Panc1 (cell line): ENCODE measurements around the gene ODC1. TPM values are rescaled to one million over a fixed set of nuclear protein-coding genes. Genes with fewer than 3 reads are reported as not detected.

Source experiments
- ATAC-seq: fragments of 200-7000 bp; cut with Tn5 transposase; 2 replicates; pipeline ENCODE4 v1.9.1; 2020; ENCODE audit warnings: mild to moderate bottlenecking, moderate library complexity
- BruUV-seq: library from RNA; stranded (reverse); fragments of 400-500 nt; replicated peaks from 2 replicates; lab custom pipeline; 2021; lab: Mats Ljungman, UMichigan
- CTCF ChIA-PET: fragments of 300-600 bp; sonication (Branson Sonifier 250); formaldehyde crosslinking; loops from one replicate; lab custom pipeline; 2022; ENCODE audit warnings: antibody characterized with exemption; lab: Charles Lee
- POLR2A ChIA-PET: fragments of 300-600 bp; sonication (Branson Sonifier 250); formaldehyde crosslinking; loops from one replicate; lab custom pipeline; 2022; ENCODE audit warnings: antibody characterized with exemption; lab: Charles Lee
- DNase-seq: peaks from one replicate; pipeline ENCODE4 v3.0.0-alpha.2; 2010; ENCODE audit warnings: low read depth, low spot score
- H3K27ac ChIP-seq: 2 replicates; pipeline ENCODE4 v1.5.1; 2011; ENCODE audit warnings: mild to moderate bottlenecking, low read length, inconsistent platforms
- H3K27me3 ChIP-seq: fragments of 200-500 bp; sonication (Bioruptor generic); 2 replicates; pipeline ENCODE4 v1.6.0; 2014; ENCODE audit warnings: low read length, inconsistent platforms; ENCODE audit not compliant: control insufficient read depth, insufficient read depth
- H3K36me3 ChIP-seq: fragments of 200-500 bp; sonication (Bioruptor generic); 2 replicates; pipeline ENCODE4 v1.5.1; 2014; ENCODE audit warnings: inconsistent platforms, mild to moderate bottlenecking, low read length, moderate library complexity; ENCODE audit not compliant: control insufficient read depth, insufficient read depth
- H3K4me1 ChIP-seq: 2 replicates; pipeline ENCODE4 v1.5.1; 2011; ENCODE audit warnings: inconsistent platforms, mild to moderate bottlenecking, low read length, moderate library complexity; ENCODE audit not compliant: control insufficient read depth, insufficient read depth
- H3K4me3 ChIP-seq, 2 experiments: 2 replicates each; pipeline ENCODE4 v1.5.1; 2011 to 2012; ENCODE audit warnings: low read depth in 2 of 2, low read length in 2 of 2, mild to moderate bottlenecking in 2 of 2, inconsistent platforms in 1 of 2, moderate library complexity in 1 of 2
- H3K9me3 ChIP-seq: fragments of 200-500 bp; sonication (Bioruptor generic); 2 replicates; pipeline ENCODE4 v1.5.1; 2014; ENCODE audit warnings: low read depth, mild to moderate bottlenecking, inconsistent platforms, low read length, moderate library complexity; ENCODE audit not compliant: control insufficient read depth, insufficient read depth
- POLR2AphosphoS5 ChIP-seq: IDR thresholded peaks from 2 replicates; pipeline ENCODE4 v1.6.1; 2012; ENCODE audit warnings: mild to moderate bottlenecking, low read depth, low read length, moderate library complexity
- SIN3A ChIP-seq: IDR thresholded peaks from 2 replicates; pipeline ENCODE4 v1.6.1; 2012; ENCODE audit warnings: low read depth, mild to moderate bottlenecking, low read length, moderate library complexity, borderline replicate concordance; ENCODE audit not compliant: insufficient read depth
- TCF7L2 ChIP-seq: IDR thresholded peaks from 2 replicates; pipeline ENCODE4 v1.6.1; 2011; ENCODE audit warnings: mild to moderate bottlenecking, low read depth, low read length, inconsistent platforms
- in situ Hi-C: cut with HindIII; loops from 2 replicates; pipeline ENCODE4 v1.10.0; 2016; ENCODE audit warnings: low sequenced_read_pairs, low pct_unique_long_range_greater_than_20kb
- intact Hi-C: fragments of 100-400 bp; cut with micrococcal nuclease; formaldehyde crosslinking; loops from one replicate; pipeline ENCODE4 v1.10.0; 2022; ENCODE audit not compliant: unreplicated experiment
- total RNA-seq: library from RNA; stranded (reverse); gene quantifications from one replicate; pipeline ENCODE4 v1.2.1, GENCODE V29; 2021; ENCODE audit not compliant: unreplicated experiment
- TF ChIP-seq, protein P1 (sequence below), 2 experiments: IDR thresholded peaks; 2 replicates each; pipeline ENCODE4 v1.6.1; 2011 to 2012; ENCODE audit warnings: low read depth in 2 of 2, control low read depth in 1 of 2, low read length in 1 of 2, mild to moderate bottlenecking in 1 of 2, moderate library complexity in 1 of 2; ENCODE audit not compliant: insufficient read depth in 1 of 2
- TF ChIP-seq, protein P2 (sequence below): fragments of 450-650 bp; IDR thresholded peaks from 2 replicates; pipeline ENCODE4 v1.5.1; 2017; ENCODE audit warnings: mild to moderate bottlenecking

ODC1 gene
- total RNA-seq, 1 experiment from 2014 or later = 159 TPM

DNA sequence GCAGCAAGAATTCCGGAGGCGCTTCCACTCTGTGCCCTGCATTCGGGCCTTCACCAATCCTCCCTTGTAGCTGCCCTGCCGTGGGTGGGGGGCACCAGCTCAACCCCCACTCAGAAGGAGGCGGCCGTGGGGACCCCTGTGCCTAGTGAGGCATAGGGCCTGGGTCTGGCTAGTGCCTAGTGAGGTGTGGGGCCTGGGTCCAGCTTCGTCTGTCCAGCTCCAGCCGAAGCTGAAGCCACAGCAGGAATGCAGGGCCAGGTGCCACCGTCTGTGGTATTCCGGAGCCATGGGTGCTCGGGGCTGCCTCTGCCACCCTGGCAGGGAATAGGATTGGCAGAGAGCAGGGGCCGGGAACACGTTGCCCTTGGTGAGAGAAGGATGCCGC lies 12.3 kb downstream of the ODC1 start:
- DNase-seq (no peak), ATAC-seq (no peak)
- TF ChIP-seq, protein P1, sequence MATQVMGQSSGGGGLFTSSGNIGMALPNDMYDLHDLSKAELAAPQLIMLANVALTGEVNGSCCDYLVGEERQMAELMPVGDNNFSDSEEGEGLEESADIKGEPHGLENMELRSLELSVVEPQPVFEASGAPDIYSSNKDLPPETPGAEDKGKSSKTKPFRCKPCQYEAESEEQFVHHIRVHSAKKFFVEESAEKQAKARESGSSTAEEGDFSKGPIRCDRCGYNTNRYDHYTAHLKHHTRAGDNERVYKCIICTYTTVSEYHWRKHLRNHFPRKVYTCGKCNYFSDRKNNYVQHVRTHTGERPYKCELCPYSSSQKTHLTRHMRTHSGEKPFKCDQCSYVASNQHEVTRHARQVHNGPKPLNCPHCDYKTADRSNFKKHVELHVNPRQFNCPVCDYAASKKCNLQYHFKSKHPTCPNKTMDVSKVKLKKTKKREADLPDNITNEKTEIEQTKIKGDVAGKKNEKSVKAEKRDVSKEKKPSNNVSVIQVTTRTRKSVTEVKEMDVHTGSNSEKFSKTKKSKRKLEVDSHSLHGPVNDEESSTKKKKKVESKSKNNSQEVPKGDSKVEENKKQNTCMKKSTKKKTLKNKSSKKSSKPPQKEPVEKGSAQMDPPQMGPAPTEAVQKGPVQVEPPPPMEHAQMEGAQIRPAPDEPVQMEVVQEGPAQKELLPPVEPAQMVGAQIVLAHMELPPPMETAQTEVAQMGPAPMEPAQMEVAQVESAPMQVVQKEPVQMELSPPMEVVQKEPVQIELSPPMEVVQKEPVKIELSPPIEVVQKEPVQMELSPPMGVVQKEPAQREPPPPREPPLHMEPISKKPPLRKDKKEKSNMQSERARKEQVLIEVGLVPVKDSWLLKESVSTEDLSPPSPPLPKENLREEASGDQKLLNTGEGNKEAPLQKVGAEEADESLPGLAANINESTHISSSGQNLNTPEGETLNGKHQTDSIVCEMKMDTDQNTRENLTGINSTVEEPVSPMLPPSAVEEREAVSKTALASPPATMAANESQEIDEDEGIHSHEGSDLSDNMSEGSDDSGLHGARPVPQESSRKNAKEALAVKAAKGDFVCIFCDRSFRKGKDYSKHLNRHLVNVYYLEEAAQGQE (IDR thresholded peaks at IDR 0.05; ENCODE audit: insufficient read depth in 1 of 2, low read depth in 2 of 2, low read length in 1 of 2) = no peak
- TF ChIP-seq, protein P2, sequence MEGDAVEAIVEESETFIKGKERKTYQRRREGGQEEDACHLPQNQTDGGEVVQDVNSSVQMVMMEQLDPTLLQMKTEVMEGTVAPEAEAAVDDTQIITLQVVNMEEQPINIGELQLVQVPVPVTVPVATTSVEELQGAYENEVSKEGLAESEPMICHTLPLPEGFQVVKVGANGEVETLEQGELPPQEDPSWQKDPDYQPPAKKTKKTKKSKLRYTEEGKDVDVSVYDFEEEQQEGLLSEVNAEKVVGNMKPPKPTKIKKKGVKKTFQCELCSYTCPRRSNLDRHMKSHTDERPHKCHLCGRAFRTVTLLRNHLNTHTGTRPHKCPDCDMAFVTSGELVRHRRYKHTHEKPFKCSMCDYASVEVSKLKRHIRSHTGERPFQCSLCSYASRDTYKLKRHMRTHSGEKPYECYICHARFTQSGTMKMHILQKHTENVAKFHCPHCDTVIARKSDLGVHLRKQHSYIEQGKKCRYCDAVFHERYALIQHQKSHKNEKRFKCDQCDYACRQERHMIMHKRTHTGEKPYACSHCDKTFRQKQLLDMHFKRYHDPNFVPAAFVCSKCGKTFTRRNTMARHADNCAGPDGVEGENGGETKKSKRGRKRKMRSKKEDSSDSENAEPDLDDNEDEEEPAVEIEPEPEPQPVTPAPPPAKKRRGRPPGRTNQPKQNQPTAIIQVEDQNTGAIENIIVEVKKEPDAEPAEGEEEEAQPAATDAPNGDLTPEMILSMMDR = no peak
- TF ChIP-seq POLR2AphosphoS5 = no peak
- no peak for TF ChIP-seq SIN3A
- no peak for TF ChIP-seq TCF7L2
- CTCF ChIA-PET = interaction anchor here (0.9 to 1.9 kb wide), 6 partner anchors 12 to 363 kb away, joined by 3 to 25 read pairs (median 7); partner anchors contain the start of gene ODC1
- Histone ChIP-seq H3K27ac (no peak overlapping the region), H3K9me3 (no peaks in the 10 kb centered on the region), H3K36me3 (0 out of 2 replicates have a peak, but pooled peaks cover 4% of the 10 kb centered on the region), H3K4me3 (no peak overlapping the region), H3K27me3 (no peaks in the 10 kb centered on the region), H3K4me1 (peaks cover 39% of the 10 kb centered on the region)
- POLR2A ChIA-PET = no interaction called here
- in situ Hi-C loops = loop anchor here (25.0 kb wide), 1 partner anchor 324 kb away; the partner anchor contains the start of gene RRM2
- intact Hi-C loops = loop anchor here (2.0 kb wide), 2 partner anchors 311 to 363 kb away; no protein-coding TSS in a partner anchor
- BruUV-seq = no TSS peak

DNA sequence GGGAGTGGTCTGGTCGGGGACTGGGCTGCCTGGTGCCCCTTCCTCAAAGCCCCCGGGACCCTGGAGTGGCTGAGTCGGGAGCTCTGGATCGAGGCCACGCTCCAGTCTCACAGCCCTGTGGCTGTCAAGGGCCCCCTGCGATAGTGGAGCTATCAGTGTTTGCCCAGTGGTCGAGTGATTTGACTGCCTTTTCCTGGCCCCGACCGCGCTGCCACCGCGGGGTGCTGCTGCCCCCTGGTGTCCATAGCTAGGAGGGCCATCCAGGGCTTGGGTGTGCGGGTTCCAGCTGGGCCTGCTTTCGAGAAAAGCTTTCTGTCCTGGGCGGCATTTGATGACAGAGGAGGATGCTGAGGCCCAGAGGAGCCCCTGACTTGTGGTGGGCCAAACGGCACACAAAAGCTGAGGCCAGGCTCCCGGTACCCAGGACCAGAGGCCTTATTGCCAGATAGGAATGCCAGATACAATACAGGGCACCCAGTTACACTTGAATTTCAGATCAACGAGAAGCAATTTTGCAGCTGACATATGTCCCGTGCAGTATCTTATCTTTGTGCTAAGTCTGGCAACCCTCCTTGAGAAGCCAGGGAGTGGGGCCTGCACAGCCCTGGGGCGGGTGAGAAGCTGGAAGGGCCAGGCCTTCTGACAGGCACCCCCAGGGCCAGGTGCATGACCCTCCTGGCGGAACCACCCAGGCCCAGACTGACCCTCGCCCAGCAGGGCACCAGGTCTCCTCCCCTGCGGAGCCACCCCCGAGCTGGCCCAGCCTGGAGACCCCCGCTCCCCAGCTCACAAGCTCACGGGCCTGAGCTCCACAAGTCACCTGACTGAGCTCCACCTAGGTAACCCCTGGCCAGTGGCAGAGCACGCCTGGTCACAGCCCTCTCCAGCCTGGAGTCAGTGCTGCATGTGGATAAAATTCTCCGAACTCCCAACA lies 13.0 kb downstream of the ODC1 start:
- no peak for DNase-seq

More for the DNA sequence above, 13.0 kb downstream of the ODC1 start:
- Histone ChIP-seq H3K36me3 (0 out of 2 replicates have a peak, but pooled peaks cover 2% of the 10 kb centered on the region), H3K4me3 (no peak overlapping the region), H3K27me3 (no peaks in the 10 kb centered on the region), H3K4me1 (peaks cover 43% of the 10 kb centered on the region), H3K27ac (peak overlapping the region; percentile 26; the same call in 1 of the 2 replicates), H3K9me3 (no peaks in the 10 kb centered on the region)
- intact Hi-C loops = loop anchor here (2.0 kb wide), 2 partner anchors 310 to 362 kb away; no protein-coding TSS in a partner anchor
- TF ChIP-seq SIN3A (no peak), TCF7L2 (peak; percentile 46; the same call in 1 of the 2 replicates), POLR2AphosphoS5 (0 out of 2 replicates have a peak, but pooled peaks have one; percentile 45)
- TF ChIP-seq, protein P2 = peak; percentile 97
- TF ChIP-seq, protein P1 (IDR thresholded peaks at IDR 0.05; ENCODE audit: insufficient read depth in 1 of 2, low read depth in 2 of 2, low read length in 1 of 2) = peak in 1 of 2 experiments; percentile 67; a peak in 1 of 4 replicates
- no TSS peak for BruUV-seq
- in situ Hi-C loops = loop anchor here (25.0 kb wide), 1 partner anchor 323 kb away; the partner anchor contains the start of gene RRM2
- ChIA-PET CTCF (interaction anchor here (0.5 to 1.9 kb wide), 21 partner anchors 9 to 903 kb away, joined by 3 to 25 read pairs (median 4); partner anchors contain the start of gene ODC1), POLR2A (interaction anchor here (0.5 to 0.9 kb wide), 2 partner anchors 49 to 95 kb away, joined by 3 to 6 read pairs; no protein-coding TSS in a partner anchor)
- peak; percentile 61 for ATAC-seq
